GM12873 (cell line): ENCODE results near the gene PTPRN2.

Source experiments
- CTCF ChIP-seq: IDR thresholded peaks from 2 replicates; pipeline ENCODE4 v1.5.1; 2012; ENCODE audit warnings: low read depth, mild to moderate bottlenecking, moderate library complexity, low read length, control low read depth; ENCODE audit not compliant: insufficient read depth; ENCODE audit errors: missing control alignments

Gene PTPRN2

GRCh38 chr7:158450476-158451124 lies 137.0 kb downstream of the PTPRN2 start:
- no peak for TF ChIP-seq CTCF

GRCh38 chr7:158449942-158450341 lies 137.7 kb downstream of the PTPRN2 start:
- no peak for TF ChIP-seq CTCF

DNA sequence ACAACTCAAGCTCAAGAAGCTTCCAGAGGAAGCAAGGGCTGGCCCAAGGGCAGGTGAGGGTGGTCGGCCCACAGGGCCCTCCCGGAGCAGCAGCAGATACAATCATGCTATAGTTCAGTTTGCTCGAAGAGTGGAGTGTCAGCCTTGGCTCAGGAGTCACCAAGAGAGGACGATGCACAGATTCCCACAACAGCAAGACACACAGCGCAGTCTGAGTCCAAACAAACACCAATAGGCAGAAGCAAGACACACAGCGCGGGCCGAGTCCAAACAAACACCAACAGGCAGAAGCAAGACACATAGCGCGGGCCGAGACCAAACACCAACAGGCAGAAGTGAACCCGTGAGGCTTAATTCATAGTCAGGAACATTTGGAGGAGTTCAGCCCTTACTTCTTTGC lies 138.4 kb downstream of the PTPRN2 start:
- no peak for TF ChIP-seq CTCF

DNA sequence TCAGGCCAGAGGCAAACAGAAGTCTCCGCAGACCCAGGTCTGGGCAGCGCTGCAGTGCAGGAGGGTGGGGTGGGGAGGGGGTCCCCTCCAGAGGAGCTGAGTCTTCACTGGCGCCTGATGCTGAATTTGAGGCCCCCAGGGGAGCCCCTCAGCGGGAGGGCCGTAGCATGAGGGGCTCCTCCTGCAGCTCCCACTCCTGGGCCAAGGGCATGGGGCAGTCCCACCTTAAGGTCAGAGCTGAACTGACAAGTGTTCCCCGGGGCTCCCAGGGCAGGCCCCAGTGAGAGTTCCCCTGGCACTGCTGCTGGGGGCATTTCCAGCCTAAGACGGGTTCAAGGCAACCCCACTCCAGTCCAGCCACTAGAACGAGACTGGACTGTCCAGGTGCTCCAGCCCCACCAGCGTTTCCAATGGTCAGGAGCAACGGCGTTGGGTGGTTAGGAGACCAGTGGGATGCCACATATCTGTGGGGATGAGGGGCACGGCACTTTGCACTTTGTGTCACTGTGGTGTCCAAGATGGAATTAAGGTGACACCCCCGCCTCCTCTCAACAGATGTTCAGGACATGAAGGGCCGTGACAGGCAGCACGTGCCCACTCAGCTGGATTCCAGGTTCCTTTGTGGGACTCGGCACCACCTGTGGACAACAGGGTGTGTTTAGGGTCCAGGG lies 139.1 kb downstream of the PTPRN2 start:
- TF ChIP-seq CTCF, result no peak

GRCh38 chr7:158447506-158448171 lies 140.0 kb downstream of the PTPRN2 start:
- TF ChIP-seq CTCF, result no peak

DNA sequence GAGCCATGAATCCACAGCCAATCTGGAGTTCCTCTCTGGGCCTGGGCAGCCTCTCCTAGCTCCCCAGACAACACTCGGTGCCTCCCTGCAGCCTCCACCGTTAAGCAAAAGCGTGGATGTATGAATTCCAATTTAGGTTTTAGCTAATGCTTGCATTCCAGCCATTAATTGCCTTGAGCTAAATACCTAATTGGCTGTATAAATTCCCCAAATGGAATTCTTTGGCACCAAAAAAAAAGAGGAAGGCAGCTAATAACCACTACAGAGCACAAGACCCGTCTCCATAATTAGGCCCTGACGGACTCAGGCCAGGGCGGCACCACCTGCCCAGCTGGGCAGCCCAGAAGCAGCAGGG lies 140.5 kb downstream of the PTPRN2 start:
- TF ChIP-seq CTCF, result no peak

- TF ChIP-seq CTCF, result no peak
These were observed 140.9 kb downstream of the PTPRN2 start for GRCh38 chr7:158446706-158447105.
